AG10803 (cell line): ENCODE results near the gene SHOX.
"Not testable (repeated sequence)": the region's sequence is repeated elsewhere in the genome, so short reads cannot be mapped to it uniquely, and the experiment has no call there.

ENCODE experiments used
- DNase-seq: peaks from one replicate; pipeline ENCODE4 v3.0.0; 2010; ENCODE audit warnings: low read depth
- H3K4me3 ChIP-seq: 2 replicates; pipeline ENCODE4 v1.5.1; 2011; ENCODE audit warnings: mild to moderate bottlenecking, low read length, control low read depth
- CTCF ChIP-seq: conservative IDR thresholded peaks from 2 replicates; pipeline ENCODE4 v1.5.1; 2011; ENCODE audit warnings: mild to moderate bottlenecking, low read length, control low read depth, inconsistent platforms

The SHOX gene

DNA sequence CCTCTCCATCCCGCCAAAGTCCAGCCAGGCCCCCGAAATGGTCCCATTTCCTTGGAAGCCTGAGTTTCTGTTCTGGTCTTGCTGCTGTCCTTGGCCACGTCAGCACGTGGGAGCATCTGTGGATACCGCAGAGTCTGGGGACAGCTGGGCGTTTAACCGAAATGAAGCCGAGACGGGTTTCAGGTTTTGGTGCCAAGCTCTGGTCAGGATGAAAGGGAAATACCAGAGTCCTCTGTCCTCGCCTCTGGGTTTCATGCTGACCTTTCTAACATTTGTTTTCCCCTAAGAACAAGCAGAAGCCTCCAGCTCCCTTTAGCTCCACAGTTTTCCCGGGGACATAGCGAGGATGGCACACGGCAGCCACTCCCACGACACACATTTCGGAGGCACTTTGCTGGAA, 19.7 kb downstream of the SHOX start:
- TF ChIP-seq CTCF: no peak
- no peak for DNase-seq
- H3K4me3 ChIP-seq: no peak overlapping the region

- no peak for TF ChIP-seq CTCF
- no peak overlapping the region for H3K4me3 ChIP-seq
- no peak for DNase-seq
Observed at GRCh38 chrX:650811-651210, 20.2 kb downstream of the SHOX start.

DNA sequence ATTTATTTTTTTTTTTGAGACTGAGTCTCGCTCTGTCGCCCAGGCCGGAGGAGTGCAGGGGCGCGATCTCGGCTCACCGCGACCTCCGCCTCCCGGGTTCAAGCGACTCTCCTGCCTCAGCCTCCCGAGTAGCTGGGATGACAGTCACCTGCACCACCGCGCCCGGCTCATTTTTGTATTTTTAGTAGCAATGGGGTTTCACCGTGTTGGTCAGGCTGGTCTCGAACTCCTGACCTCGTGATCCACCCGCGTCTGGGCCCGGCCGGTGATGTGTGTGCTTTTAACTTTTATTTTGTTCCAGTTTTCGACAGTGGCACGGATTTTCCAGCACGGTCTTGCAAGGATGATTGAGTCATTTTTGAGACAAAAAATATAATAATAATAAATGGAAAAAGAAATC, 21.3 kb downstream of the SHOX start:
- DNase-seq, H3K4me3 ChIP-seq: not testable (repeated sequence)

GRCh38 chrX:652341-652741, 21.8 kb downstream of the SHOX start:
- no peak overlapping the region for H3K4me3 ChIP-seq
- TF ChIP-seq CTCF: no peak
- no peak for DNase-seq

GRCh38 chrX:653306-653705, 22.7 kb downstream of the SHOX start:
- DNase-seq: peak; percentile 24
- no peak overlapping the region for H3K4me3 ChIP-seq
- TF ChIP-seq CTCF: no peak

- TF ChIP-seq CTCF: no peak
- DNase-seq: no peak
- no peak overlapping the region for H3K4me3 ChIP-seq
Observed at GRCh38 chrX:661154-661553, 30.6 kb downstream of the SHOX start.

- TF ChIP-seq CTCF: no peak
- DNase-seq: no peak
- no peak overlapping the region for H3K4me3 ChIP-seq
Observed at GRCh38 chrX:662126-662525, 31.5 kb downstream of the SHOX start.

GRCh38 chrX:663841-664240, 33.2 kb downstream of the SHOX start:
- no peak for DNase-seq
- TF ChIP-seq CTCF: no peak
- H3K4me3 ChIP-seq: no peak overlapping the region
